Right lobe of liver (tissue), 4 donors: ENCODE data around the gene ITPKC.

ENCODE experiments used
- CTCF ChIP-seq, 4 donors: fragments of 200-600 bp in 3 of 4; fragments of 450-650 bp in 1 of 4; IDR thresholded peaks; one replicate each; pipeline versions ENCODE4 v1.5.1 to v1.8.0; 2016 to 2022; ENCODE audit warnings: antibody characterized with exemption in 4 of 4, mild to moderate bottlenecking in 2 of 4
- POLR2A ChIP-seq: fragments of 450-650 bp; IDR thresholded peaks from one replicate; pipeline ENCODE4 v1.6.1; 2017; ENCODE audit warnings: antibody characterized with exemption, mild to moderate bottlenecking
- donor health status: DM: no; HTN: no; CAD: no.
- donor health status: DM: no; HTN: no; CAD: no.
- donor health status: DM: no; HTN: yes; CAD: no.

- TF ChIP-seq POLR2A, result no peak
- no peak for TF ChIP-seq CTCF (IDR thresholded peaks at IDR 0.05)
Observed at GRCh38 chr19:40742886-40743285, 26.0 kb downstream of the ITPKC start.
